Astrocyte (in vitro differentiated cells and primary cell): ENCODE measurements around the gene CRACDL. TPM values are rescaled to one million over a fixed set of nuclear protein-coding genes. Genes with fewer than 3 reads are reported as not detected.

ENCODE experiments used
- DNase-seq: peaks from one replicate; pipeline ENCODE4 v3.0.0-alpha.2; 2010; ENCODE audit warnings: low read depth
- FAIRE-seq: peaks from 2 replicates; lab custom pipeline; 2011; peaks lifted over from hg19 to GRCh38; lab: Jason Lieb, UNC
- H2AFZ ChIP-seq: 2 replicates; pipeline ENCODE4 v1.6.0; 2012; ENCODE audit warnings: low read depth, low read length, inconsistent platforms
- H3K27ac ChIP-seq: 2 replicates; pipeline ENCODE4 v1.5.1; 2011; ENCODE audit warnings: low read depth, low read length, inconsistent platforms
- H3K27me3 ChIP-seq: 2 replicates; pipeline ENCODE4 v1.6.0; 2011; ENCODE audit warnings: low read length, inconsistent platforms; ENCODE audit not compliant: insufficient read depth
- H3K36me3 ChIP-seq: 2 replicates; pipeline ENCODE4 v1.5.1; 2011; ENCODE audit warnings: low read length, inconsistent platforms; ENCODE audit not compliant: insufficient read depth
- H3K4me1 ChIP-seq: 2 replicates; pipeline ENCODE4 v1.5.1; 2011; ENCODE audit warnings: low read length, inconsistent platforms; ENCODE audit not compliant: insufficient read depth
- H3K4me2 ChIP-seq: 2 replicates; pipeline ENCODE4 v1.6.0; 2012; ENCODE audit warnings: low read length, inconsistent platforms
- H3K4me3 ChIP-seq: 2 replicates; pipeline ENCODE4 v1.5.1; 2011; ENCODE audit warnings: low read depth, mild to moderate bottlenecking, low read length, inconsistent platforms; ENCODE audit not compliant: insufficient read depth
- H3K79me2 ChIP-seq: 2 replicates; pipeline ENCODE4 v1.6.0; 2012; ENCODE audit warnings: mild to moderate bottlenecking, low read length, inconsistent platforms; ENCODE audit not compliant: insufficient read depth
- H3K9ac ChIP-seq: 2 replicates; pipeline ENCODE4 v1.6.0; 2012; ENCODE audit warnings: mild to moderate bottlenecking, low read length, inconsistent platforms
- H3K9me3 ChIP-seq: 2 replicates; pipeline ENCODE4 v1.5.1; 2012; ENCODE audit warnings: low read depth, mild to moderate bottlenecking, low read length, inconsistent platforms; ENCODE audit not compliant: insufficient read depth
- H4K20me1 ChIP-seq: 2 replicates; pipeline ENCODE4 v1.6.0; 2012; ENCODE audit warnings: low read length, inconsistent platforms; ENCODE audit not compliant: insufficient read depth
- H3K27ac Mint-ChIP-seq: one replicate; pipeline ENCODE4 v1.8.0; 2021; ENCODE audit warnings: mild to moderate bottlenecking, mixed read lengths; ENCODE audit not compliant: unreplicated experiment
- H3K27me3 Mint-ChIP-seq: one replicate; pipeline ENCODE4 v1.8.0; 2021; ENCODE audit warnings: low read depth, mixed read lengths; ENCODE audit not compliant: unreplicated experiment
- H3K36me3 Mint-ChIP-seq: one replicate; pipeline ENCODE4 v1.8.0; 2021; ENCODE audit warnings: low read depth, mixed read lengths; ENCODE audit not compliant: unreplicated experiment
- H3K4me1 Mint-ChIP-seq: one replicate; pipeline ENCODE4 v1.8.0; 2021; ENCODE audit warnings: low read depth, mixed read lengths; ENCODE audit not compliant: unreplicated experiment
- H3K4me3 Mint-ChIP-seq: one replicate; pipeline ENCODE4 v1.8.0; 2021; ENCODE audit warnings: mild to moderate bottlenecking, moderate library complexity, mixed read lengths; ENCODE audit not compliant: unreplicated experiment
- H3K9me3 Mint-ChIP-seq: one replicate; pipeline ENCODE4 v1.8.0; 2021; ENCODE audit warnings: mild to moderate bottlenecking, mixed read lengths; ENCODE audit not compliant: unreplicated experiment
- CTCF ChIP-seq: IDR thresholded peaks from 2 replicates; pipeline ENCODE4 v1.5.1; 2011; ENCODE audit warnings: low read depth, mild to moderate bottlenecking, inconsistent platforms, low read length, moderate library complexity; ENCODE audit not compliant: insufficient read depth
- EZH2 ChIP-seq: IDR thresholded peaks from 2 replicates; pipeline ENCODE4 v1.6.1; 2012; ENCODE audit warnings: mild to moderate bottlenecking, low read length, inconsistent platforms; ENCODE audit not compliant: insufficient read depth
- total RNA-seq: library from RNA; stranded (reverse); gene quantifications from 2 replicates; pipeline ENCODE4 v1.2.1, GENCODE V29; 2021

CRACDL gene
- total RNA-seq, 1 donor from 2014 or later = 1.8 TPM

DNA sequence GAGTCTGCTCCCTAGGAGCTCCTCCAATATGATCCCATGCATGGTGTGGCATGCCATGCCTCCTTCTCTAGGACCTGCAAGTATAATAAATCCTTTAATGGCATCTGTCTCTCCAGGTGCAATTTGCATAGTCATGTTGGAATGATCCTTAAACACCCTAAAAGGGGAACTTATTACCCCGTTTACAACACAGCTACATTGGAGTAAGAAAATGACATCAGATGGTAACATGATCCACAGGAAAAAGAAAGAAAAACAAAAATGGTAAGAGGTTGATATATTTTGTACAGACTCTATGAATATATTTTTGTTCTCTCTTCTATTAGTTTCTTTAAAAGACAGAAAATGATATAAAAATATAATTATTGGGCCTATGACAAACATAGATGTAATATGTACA, 79.0 kb downstream of the CRACDL start:
- Histone ChIP-seq H3K9ac (no peak overlapping the region), H3K36me3 (no peaks in the 10 kb centered on the region), H3K27me3 (no peaks in the 10 kb centered on the region), H3K4me1 (no peaks in the 10 kb centered on the region), H3K4me3 (no peak overlapping the region), H3K4me2 (no peak overlapping the region), H4K20me1 (no peaks in the 10 kb centered on the region), H3K27ac (no peak overlapping the region), H2AFZ (no peak overlapping the region), H3K79me2 (no peaks in the 10 kb centered on the region), H3K9me3 (no peaks in the 10 kb centered on the region)
- TF ChIP-seq EZH2 (no peak), CTCF (no peak)
- Mint-ChIP-seq H3K4me3 (no peak overlapping the region), H3K36me3 (no peaks in the 10 kb centered on the region), H3K27me3 (no peaks in the 10 kb centered on the region), H3K9me3 (peaks cover 10% of the 10 kb centered on the region), H3K27ac (no peak overlapping the region), H3K4me1 (no peaks in the 10 kb centered on the region)
- no peak for DNase-seq
- no peak for FAIRE-seq

GRCh38 chr2:98854682-98855081, 81.3 kb downstream of the CRACDL start:
- no peak for FAIRE-seq
- no peaks in the 10 kb centered on the region for H3K9me3 ChIP-seq

More at GRCh38 chr2:98854682-98855081, 81.3 kb downstream of the CRACDL start:
- Histone ChIP-seq H3K4me2 (no peak overlapping the region), H3K36me3 (no peaks in the 10 kb centered on the region), H4K20me1 (no peaks in the 10 kb centered on the region), H3K4me3 (no peak overlapping the region), H3K9ac (no peak overlapping the region), H3K27me3 (peaks cover 6% of the 10 kb centered on the region), H3K27ac (no peak overlapping the region), H3K4me1 (no peaks in the 10 kb centered on the region), H3K79me2 (no peaks in the 10 kb centered on the region), H2AFZ (no peak overlapping the region)
- peaks cover 9% of the 10 kb centered on the region for H3K9me3 Mint-ChIP-seq
- no peak overlapping the region for H3K27ac Mint-ChIP-seq
- H3K27me3 Mint-ChIP-seq = peaks cover 9% of the 10 kb centered on the region
- H3K4me1 Mint-ChIP-seq = no peaks in the 10 kb centered on the region
- DNase-seq = no peak
- no peaks in the 10 kb centered on the region for H3K36me3 Mint-ChIP-seq
- no peak for TF ChIP-seq CTCF
- TF ChIP-seq EZH2 = no peak
- H3K4me3 Mint-ChIP-seq = no peak overlapping the region
